ENCODE measurements around the gene SURF4.

DNA sequence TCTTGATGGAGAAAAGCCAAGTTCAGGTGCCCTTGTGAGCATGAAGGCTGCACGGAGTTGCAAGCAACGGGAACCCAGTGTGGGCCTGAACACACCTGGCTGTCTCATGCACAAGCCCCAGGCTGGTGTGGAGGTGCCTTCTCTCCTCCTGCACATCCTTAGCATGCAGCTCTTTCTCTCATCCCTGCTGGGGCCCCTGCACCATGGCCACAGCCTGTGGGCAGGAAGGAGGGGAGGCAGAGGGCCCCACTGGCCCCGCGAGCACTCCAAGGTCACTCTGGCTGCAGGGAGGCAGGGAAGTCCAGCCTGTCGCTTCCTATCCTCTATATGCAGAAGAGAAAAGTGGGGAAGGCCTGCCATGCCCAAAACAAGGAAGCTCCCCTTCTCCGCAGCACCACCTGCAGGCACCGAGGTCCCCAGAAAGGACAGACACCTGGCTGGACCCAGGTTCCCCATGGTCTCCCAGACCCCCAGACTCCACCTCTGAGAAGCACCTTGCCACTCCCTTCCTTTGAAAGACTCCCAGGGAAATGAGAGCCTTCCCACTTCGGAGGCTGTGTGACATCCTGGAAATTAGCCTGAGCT is 18.9 kb upstream of the SURF4 start:
- TF ChIP-seq, protein P1, sequence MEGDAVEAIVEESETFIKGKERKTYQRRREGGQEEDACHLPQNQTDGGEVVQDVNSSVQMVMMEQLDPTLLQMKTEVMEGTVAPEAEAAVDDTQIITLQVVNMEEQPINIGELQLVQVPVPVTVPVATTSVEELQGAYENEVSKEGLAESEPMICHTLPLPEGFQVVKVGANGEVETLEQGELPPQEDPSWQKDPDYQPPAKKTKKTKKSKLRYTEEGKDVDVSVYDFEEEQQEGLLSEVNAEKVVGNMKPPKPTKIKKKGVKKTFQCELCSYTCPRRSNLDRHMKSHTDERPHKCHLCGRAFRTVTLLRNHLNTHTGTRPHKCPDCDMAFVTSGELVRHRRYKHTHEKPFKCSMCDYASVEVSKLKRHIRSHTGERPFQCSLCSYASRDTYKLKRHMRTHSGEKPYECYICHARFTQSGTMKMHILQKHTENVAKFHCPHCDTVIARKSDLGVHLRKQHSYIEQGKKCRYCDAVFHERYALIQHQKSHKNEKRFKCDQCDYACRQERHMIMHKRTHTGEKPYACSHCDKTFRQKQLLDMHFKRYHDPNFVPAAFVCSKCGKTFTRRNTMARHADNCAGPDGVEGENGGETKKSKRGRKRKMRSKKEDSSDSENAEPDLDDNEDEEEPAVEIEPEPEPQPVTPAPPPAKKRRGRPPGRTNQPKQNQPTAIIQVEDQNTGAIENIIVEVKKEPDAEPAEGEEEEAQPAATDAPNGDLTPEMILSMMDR (IDR thresholded peaks at IDR 0.05) = no peak
- TF ChIP-seq POLR2A (IDR thresholded peaks at IDR 0.05) = no peak
